Stimulated activated CD8-positive, alpha-beta memory T cell treated with anti-CD3 and anti-CD28 coated beads, Interleukin-2, amount 100 ng/mL, for 1 hour (primary cell): ENCODE results near the gene EXD3.

Experiments
- DNase-seq, 2 donors: peaks; one replicate each; pipeline ENCODE4 v3.0.0-alpha.2; 2020; ENCODE audit warnings: low read depth in 2 of 2

Gene EXD3

GRCh38 chr9:137365552-137366444 is 57.2 kb downstream of the EXD3 start:
- DNase-seq, result no peak

DNA sequence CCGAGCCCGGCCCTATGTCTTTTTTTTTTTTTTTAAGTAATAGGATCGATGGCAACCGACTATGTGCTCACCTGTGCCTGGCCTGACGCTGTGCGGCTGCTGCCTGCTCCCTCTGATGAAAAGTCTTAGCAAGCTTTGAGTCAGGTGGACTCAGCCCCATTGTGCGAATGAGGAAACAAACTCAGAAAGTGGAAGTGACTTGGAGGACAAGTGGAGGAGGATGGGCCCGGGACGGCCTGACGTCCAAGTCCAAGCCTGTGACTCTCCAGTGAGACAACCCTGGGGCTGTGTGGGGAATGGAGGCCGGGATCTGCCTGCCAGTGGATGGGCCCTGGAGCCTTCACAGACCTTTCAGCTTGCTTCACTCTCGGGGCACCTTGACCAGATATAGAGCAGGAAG is 57.9 kb downstream of the EXD3 start:
- DNase-seq, result no peak

DNA sequence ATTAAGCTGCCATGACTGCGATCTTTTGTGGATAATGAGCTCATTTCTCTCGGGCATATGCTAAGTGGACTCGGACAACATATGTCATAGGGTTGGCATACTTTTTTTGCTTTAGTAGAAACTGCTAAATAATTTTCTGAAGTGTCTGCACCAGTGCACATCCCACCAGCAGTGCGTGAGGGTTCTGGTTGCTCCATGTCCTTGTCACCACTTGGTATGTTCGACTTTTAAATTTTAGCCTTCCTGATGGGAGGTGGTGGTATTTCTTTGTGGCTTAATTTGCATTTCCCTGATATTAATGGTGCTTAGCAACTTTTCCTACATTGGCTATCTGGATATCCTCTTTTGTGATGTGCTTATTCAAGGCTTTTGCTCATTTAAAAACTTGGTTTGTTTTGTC is 63.1 kb downstream of the EXD3 start:
- DNase-seq, result no peak

DNA sequence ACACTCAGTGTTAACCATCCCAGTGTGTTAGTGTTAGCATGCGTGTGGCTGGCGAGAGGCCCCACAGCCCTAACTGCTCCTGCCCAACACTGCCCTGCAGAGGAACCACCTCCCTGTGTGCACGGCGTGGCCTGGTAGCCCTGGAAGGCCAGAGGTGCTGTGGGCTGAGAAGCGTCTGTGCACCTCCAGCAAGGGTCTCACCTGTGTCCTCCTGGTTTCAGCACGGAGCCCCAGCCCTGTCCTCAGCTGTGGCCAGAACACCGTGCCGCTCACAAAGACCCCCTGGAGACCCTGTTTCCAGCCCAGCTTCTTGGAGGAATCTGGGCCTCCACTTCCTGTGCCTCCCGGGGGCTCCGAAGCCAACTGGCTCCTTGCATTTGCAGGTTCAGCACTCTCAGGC is 64.8 kb downstream of the EXD3 start:
- no peak for DNase-seq

GRCh38 chr9:137357166-137357565 is 65.8 kb downstream of the EXD3 start:
- DNase-seq, result no peak

DNA sequence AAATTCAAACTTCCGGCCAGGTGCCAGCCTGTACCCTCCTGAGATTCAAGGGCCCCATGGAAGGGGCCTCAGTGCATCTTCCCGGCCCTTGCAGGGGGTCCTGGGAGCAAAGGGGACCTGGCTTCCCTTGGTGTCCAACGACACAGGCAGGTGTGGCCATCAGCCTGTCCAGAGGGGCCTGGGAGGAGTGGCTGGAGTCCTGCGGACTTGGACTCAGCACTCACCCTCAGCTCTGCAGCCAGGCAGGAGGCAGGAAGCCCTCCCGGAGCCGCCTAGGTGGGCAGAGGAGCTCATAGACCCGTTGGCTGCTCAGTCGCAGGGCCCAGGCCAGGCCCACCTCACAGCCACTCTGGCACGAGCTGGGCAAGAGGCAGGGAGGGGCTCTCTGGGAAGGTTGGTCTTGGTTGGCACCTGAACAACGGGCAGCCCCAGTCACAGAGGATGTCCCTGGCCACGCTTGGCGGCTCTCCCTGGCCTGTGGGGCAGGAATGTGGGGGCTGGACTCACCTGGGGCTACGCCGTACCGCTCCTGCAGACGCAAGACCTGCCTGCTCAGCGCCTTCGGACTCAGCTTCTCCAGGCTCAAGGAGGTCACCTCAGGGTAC is 67.1 kb downstream of the EXD3 start:
- DNase-seq, result no peak

DNA sequence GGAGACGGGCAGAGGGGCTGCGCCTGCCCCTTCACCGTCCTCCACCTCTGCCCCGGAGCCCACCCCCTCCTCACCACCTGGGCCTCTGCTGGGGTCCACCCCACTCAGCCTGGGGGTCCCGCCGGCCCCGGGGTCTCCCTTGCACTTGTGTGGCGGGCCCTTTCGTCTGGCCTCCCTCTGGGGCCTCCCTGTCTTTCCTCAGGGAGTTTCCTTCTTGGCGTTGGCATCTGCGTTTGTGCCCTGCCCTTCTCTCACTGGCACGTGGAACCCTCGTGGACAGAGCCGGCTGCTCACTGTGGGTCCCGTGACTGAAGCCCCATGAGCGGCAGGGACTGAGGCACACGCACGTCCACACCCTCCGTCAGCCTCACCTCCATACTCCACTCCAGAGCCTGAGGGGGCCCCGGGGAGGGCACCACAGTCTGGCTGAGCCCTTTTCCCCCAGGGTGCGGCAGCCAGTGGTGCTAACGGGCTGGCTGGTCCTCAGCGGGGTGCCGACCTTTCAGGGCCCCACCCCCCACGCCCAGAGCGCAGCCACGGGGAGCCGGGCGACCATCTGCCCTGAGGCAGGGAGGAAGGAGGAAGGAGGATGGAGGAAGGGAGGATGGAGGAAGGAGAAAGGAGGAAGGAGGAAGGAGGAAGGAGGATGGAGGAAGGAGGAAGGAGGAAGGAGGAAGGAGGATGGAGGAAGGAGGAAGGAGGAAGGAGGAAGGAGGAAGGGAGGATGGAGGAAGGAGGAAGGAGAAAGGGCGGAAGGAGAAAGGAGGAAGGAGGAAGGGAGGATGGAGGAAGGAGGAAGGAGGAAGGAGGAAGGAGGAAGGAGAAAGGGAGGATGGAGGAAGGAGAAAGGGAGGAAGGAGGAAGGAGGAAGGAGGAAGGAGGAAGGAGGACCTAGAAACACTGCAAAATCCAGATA is 67.9 kb downstream of the EXD3 start:
- no peak for DNase-seq

- no peak for DNase-seq
Observed at GRCh38 chr9:137354153-137354844, 68.7 kb downstream of the EXD3 start.

DNA sequence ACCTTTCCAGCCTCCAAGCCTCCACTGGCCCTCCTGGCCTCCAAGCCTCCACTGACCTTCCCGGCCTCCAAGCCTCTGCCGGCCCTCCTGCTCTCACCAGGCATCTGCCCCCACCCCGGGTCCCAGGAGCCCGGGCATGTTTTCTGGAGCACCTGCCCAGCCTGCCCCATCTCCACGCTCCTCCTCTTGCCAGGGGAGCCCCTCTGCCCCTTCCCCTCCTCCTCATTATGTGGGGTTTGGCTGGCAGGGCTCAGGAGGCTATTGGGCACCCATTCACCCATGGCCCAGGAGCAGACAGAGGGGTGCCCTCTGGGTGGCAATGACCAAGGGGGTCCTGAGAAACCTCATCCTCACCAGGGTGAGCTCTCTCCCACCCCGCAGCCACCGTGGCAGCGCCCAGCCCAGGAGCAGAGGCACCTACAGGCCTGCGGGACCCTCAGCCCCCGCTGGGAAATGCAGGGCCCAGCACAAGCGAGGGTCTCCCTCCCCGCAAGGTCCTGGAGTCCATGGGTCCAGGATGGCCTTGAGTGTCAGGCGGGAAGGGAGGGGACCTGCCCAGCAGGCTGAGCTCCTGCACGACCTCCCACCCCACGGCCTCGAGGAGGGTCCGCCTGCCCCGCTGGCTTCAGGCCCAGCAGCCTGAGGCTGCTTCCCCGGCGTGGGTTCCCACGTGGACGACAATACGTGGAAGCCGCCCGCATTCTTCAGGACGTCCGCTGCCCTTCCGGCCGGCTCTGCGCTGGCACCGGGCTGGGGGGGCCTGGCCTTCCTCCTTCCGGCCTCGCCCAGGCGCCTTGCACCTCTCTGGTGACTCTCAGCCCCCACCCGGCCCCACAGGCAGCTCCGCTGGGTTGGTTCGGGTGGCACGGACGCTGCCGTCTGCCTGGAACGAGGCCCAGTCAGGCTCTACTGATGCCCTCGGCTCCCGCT is 69.5 kb downstream of the EXD3 start:
- no peak for DNase-seq

- DNase-seq, result no peak
Observed at GRCh38 chr9:137352511-137353222, 70.3 kb downstream of the EXD3 start.

GRCh38 chr9:137351781-137352501 is 71.0 kb downstream of the EXD3 start:
- DNase-seq, result no peak

GRCh38 chr9:137350696-137351584 is 72.0 kb downstream of the EXD3 start:
- DNase-seq, result no peak

- DNase-seq, result no peak
Observed at GRCh38 chr9:137349471-137350033, 73.4 kb downstream of the EXD3 start.

DNA sequence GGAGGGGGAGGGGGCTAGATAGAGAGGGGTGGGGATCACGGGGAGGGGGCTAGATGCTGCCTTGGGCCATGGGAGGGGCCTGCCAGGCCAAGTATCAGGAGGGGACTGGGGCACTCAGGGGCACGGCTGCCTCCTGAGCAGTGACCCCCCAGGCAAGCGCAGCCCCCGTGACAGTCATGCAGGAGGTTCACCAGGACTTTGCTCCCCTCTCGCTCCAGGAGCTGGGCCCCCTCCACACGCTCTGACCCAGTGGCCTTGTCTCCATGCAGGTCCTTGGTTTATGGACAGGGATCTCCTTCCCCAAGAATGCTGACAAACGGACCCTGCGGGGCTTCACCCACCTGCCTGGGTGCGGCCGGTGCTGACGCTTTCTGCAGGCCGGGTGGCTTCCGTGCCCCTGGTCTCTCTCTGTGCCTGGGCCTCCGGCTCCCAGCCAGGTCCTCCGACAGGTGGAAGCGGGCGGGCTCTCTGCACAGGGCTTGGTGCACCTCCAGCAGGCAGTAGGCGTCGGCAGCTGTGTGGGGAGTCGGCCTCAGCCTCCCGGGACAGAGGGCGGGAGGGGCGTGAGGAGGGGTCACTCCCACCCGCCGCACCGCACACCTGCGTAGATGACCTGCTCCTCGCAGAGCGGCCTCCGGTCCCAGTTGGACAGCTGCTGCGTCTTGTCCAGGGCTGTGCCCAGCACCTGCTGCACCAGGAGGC is 74.0 kb downstream of the EXD3 start:
- DNase-seq, result no peak

GRCh38 chr9:137347928-137348327 is 75.0 kb downstream of the EXD3 start:
- no peak for DNase-seq

DNA sequence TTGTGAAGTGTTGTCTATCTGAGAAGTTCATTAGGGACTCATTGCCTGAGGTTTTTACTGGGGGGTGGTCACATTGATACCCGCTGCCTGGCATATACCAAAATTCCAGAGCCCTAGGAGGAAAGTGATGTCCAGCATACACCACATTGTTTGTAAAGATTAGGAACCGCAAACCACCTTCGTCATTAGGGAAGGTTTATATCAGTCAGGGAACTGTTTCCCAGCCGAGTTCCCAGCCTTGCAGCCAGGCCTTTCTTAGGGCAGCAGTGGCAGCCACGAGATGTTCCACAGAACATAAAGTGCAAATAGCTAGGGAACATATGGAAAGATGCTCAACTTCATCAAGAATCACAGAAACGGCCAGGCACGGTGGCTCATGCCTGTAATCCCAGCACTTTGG is 80.5 kb downstream of the EXD3 start:
- no peak for DNase-seq

GRCh38 chr9:137341227-137341626 is 81.7 kb downstream of the EXD3 start:
- DNase-seq, result no peak
